Measurements from ENCODE around the gene IFNAR1.

IFNAR1 gene

DNA sequence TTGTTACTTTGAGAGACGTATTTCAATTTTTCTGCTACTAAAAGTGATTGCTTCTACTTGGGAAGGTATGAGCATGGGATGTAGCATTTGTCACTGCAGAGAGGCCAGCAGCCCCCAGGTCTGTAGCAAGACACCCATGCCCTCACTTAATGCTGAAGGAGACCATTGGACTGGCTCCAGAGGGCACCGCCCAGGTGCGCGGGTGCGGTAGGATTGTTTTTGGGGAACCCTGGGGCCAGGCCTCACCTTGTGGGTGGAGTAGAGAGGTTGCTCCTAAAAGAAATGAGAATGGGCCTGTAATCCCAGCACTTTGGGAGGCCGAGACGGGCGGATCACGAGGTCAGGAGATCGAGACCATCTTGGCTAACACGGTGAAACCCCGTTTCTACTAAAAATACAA is 47.8 kb downstream of the IFNAR1 start:
- Histone ChIP-seq H3K4me3 (ENCODE audit: low read length, poor library complexity, severe bottlenecking) (no peak overlapping the region), H3K4me2 (ENCODE audit: low read depth, low read length, poor library complexity, severe bottlenecking) (no peak overlapping the region), H3F3A (ENCODE audit: low read depth) (no peaks in the 10 kb centered on the region), H3K36me3 (ENCODE audit: insufficient read depth, low read length) (no peaks in the 10 kb centered on the region), H3K9me2 (replicated peaks; ENCODE audit: low read depth, low read length) (no peaks in the 10 kb centered on the region), H2AFZ (ENCODE audit: low read length) (no peak overlapping the region), H3K79me2 (ENCODE audit: insufficient read depth, low read length) (no peaks in the 10 kb centered on the region), H3K4me1 (ENCODE audit: insufficient read depth, low read length, poor library complexity, severe bottlenecking) (peaks cover 19% of the 10 kb centered on the region), H3K9ac (ENCODE audit: low read depth, low read length, poor library complexity, severe bottlenecking) (no peak overlapping the region), H3K9me3 (ENCODE audit: insufficient read depth, low read depth, low read length) (peaks cover 1% of the 10 kb centered on the region; the same call in 1 of the 2 replicates), H4K20me1 (ENCODE audit: insufficient read depth, low read length, poor library complexity, severe bottlenecking) (no peaks in the 10 kb centered on the region), H3K27me3 (ENCODE audit: insufficient read depth, low read length, poor library complexity, severe bottlenecking) (no peaks in the 10 kb centered on the region)
- TF ChIP-seq, protein P1, sequence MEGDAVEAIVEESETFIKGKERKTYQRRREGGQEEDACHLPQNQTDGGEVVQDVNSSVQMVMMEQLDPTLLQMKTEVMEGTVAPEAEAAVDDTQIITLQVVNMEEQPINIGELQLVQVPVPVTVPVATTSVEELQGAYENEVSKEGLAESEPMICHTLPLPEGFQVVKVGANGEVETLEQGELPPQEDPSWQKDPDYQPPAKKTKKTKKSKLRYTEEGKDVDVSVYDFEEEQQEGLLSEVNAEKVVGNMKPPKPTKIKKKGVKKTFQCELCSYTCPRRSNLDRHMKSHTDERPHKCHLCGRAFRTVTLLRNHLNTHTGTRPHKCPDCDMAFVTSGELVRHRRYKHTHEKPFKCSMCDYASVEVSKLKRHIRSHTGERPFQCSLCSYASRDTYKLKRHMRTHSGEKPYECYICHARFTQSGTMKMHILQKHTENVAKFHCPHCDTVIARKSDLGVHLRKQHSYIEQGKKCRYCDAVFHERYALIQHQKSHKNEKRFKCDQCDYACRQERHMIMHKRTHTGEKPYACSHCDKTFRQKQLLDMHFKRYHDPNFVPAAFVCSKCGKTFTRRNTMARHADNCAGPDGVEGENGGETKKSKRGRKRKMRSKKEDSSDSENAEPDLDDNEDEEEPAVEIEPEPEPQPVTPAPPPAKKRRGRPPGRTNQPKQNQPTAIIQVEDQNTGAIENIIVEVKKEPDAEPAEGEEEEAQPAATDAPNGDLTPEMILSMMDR (conservative IDR thresholded peaks at IDR 0.05; ENCODE audit: low read length), result no peak
- TF ChIP-seq EZH2phosphoT487 (IDR thresholded peaks at IDR 0.05; ENCODE audit: borderline replicate concordance), result no peak

DNA sequence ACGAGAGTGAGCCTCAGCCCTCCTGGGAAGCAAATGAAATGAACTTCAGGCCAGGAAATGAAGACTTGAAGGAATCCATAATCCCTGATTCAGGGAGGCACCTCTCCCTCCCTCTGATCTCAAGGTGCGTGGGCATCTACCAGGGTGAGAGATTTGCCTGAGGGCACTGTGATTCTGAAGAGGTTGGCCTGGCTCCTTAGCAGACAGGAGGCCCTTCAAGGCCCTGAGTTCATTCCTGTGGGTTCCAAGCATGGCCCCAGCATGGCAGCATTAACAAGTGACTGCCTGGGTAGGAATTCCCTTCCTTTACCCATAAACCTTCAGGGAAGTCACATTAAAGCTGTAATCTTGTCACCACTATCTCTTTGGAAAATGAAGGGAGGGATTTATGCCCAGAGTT is 48.7 kb downstream of the IFNAR1 start:
- no peak for TF ChIP-seq EZH2phosphoT487 (IDR thresholded peaks at IDR 0.05; ENCODE audit: borderline replicate concordance)
- TF ChIP-seq, protein P1 (conservative IDR thresholded peaks at IDR 0.05; ENCODE audit: low read length), result no peak
- no peaks in the 10 kb centered on the region for H3K36me3 ChIP-seq (ENCODE audit: insufficient read depth, low read length)
- no peaks in the 10 kb centered on the region for H3K9me3 ChIP-seq (ENCODE audit: insufficient read depth, low read depth, low read length)
- no peaks in the 10 kb centered on the region for H3F3A ChIP-seq (ENCODE audit: low read depth)
- H3K4me1 ChIP-seq (ENCODE audit: insufficient read depth, low read length, poor library complexity, severe bottlenecking), result peaks cover 19% of the 10 kb centered on the region
- H3K4me3 ChIP-seq (ENCODE audit: low read length, poor library complexity, severe bottlenecking), result no peak overlapping the region
- no peaks in the 10 kb centered on the region for H3K27me3 ChIP-seq (ENCODE audit: insufficient read depth, low read length, poor library complexity, severe bottlenecking)
- H3K4me2 ChIP-seq (ENCODE audit: low read depth, low read length, poor library complexity, severe bottlenecking), result no peak overlapping the region
- H2AFZ ChIP-seq (ENCODE audit: low read length), result peak overlapping the region; percentile 68; the same call in 1 of the 2 replicates
- H3K9ac ChIP-seq (ENCODE audit: low read depth, low read length, poor library complexity, severe bottlenecking), result peak overlapping the region; percentile 28
- H4K20me1 ChIP-seq (ENCODE audit: insufficient read depth, low read length, poor library complexity, severe bottlenecking), result no peaks in the 10 kb centered on the region
- no peaks in the 10 kb centered on the region for H3K79me2 ChIP-seq (ENCODE audit: insufficient read depth, low read length)
- no peaks in the 10 kb centered on the region for H3K9me2 ChIP-seq (replicated peaks; ENCODE audit: low read depth, low read length)

DNA sequence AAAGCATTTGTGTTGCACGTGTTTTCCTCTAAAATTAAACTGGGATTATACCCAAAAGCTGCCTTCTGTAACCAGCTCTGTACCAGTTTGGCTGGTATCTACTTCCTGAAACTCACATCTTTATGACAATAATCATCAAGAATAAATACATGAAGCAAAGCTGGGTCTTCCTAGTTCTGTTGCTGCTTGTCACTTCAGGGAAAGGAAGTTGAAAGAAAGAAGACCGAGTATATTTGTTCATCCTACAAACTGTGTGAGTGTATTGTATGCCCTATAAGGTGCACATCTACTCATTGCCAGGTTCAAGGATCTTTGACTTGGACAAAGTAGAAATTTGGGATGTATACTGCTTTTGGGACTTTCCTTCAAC is 49.3 kb downstream of the IFNAR1 start:
- no peaks in the 10 kb centered on the region for H3K27me3 ChIP-seq (ENCODE audit: insufficient read depth, low read length, poor library complexity, severe bottlenecking)
- H3K79me2 ChIP-seq (ENCODE audit: insufficient read depth, low read length), result no peaks in the 10 kb centered on the region
- H3K9me2 ChIP-seq (replicated peaks; ENCODE audit: low read depth, low read length), result no peaks in the 10 kb centered on the region
- no peaks in the 10 kb centered on the region for H4K20me1 ChIP-seq (ENCODE audit: insufficient read depth, low read length, poor library complexity, severe bottlenecking)
- H3K4me3 ChIP-seq (ENCODE audit: low read length, poor library complexity, severe bottlenecking), result no peak overlapping the region
- H3F3A ChIP-seq (ENCODE audit: low read depth), result no peaks in the 10 kb centered on the region
- no peaks in the 10 kb centered on the region for H3K9me3 ChIP-seq (ENCODE audit: insufficient read depth, low read depth, low read length)
- peak overlapping the region; percentile 20 for H3K4me2 ChIP-seq (ENCODE audit: low read depth, low read length, poor library complexity, severe bottlenecking)
- H2AFZ ChIP-seq (ENCODE audit: low read length), result peak overlapping the region; percentile 68
- peaks cover 19% of the 10 kb centered on the region for H3K4me1 ChIP-seq (ENCODE audit: insufficient read depth, low read length, poor library complexity, severe bottlenecking)
- no peaks in the 10 kb centered on the region for H3K36me3 ChIP-seq (ENCODE audit: insufficient read depth, low read length)
- no peak for TF ChIP-seq EZH2phosphoT487 (IDR thresholded peaks at IDR 0.05; ENCODE audit: borderline replicate concordance)
- TF ChIP-seq, protein P1 (conservative IDR thresholded peaks at IDR 0.05; ENCODE audit: low read length), result no peak
- H3K9ac ChIP-seq (ENCODE audit: low read depth, low read length, poor library complexity, severe bottlenecking), result peak overlapping the region; percentile 28

Data from Loucy (cell line).